Activated naive CD4-positive, alpha-beta T cell treated with anti-CD3 and anti-CD28 coated beads, Interleukin-2, amount 50 U/mL, for 16 hours (primary cell): ENCODE results near the gene PSIP1.
"Not testable (repeated sequence)": the region's sequence is repeated elsewhere in the genome, so short reads cannot be mapped to it uniquely, and the experiment has no call there.

ENCODE experiments used
- DNase-seq: peaks from one replicate; pipeline ENCODE4 v3.0.0-alpha.2; 2020

The PSIP1 gene

GRCh38 chr9:15430920-15431844 is 79.6 kb downstream of the PSIP1 start:
- DNase-seq, result no peak

- DNase-seq, result not testable (repeated sequence)
These were observed 83.1 kb downstream of the PSIP1 start for GRCh38 chr9:15427702-15428101.

GRCh38 chr9:15426019-15426418 is 84.8 kb downstream of the PSIP1 start:
- DNase-seq, result no peak

- DNase-seq, result no peak
These were observed 87.4 kb downstream of the PSIP1 start for GRCh38 chr9:15423231-15423985.

- peak; percentile 92 for DNase-seq
These were observed 88.2 kb downstream of the PSIP1 start, which contains the start of gene SNAPC3 for GRCh38 chr9:15422372-15423230. Gene SNAPC3 (plus strand): TSS chr9:15422876. CDS start chr9:15422880, 4 bp downstream.

- no peak for DNase-seq
These were observed 88.8 kb downstream of the PSIP1 start for GRCh38 chr9:15421990-15422371.

- no peak for DNase-seq
These were observed 89.2 kb downstream of the PSIP1 start for GRCh38 chr9:15421532-15421931.

- no peak for DNase-seq
These were observed 90.0 kb downstream of the PSIP1 start for GRCh38 chr9:15420796-15421195.

- no peak for DNase-seq
These were observed 93.1 kb downstream of the PSIP1 start for GRCh38 chr9:15417626-15418025.

- DNase-seq, result peak; percentile 34
These were observed 93.9 kb downstream of the PSIP1 start for GRCh38 chr9:15416880-15417279.
